ENCODE results near the gene PLEKHG1.

DNA sequence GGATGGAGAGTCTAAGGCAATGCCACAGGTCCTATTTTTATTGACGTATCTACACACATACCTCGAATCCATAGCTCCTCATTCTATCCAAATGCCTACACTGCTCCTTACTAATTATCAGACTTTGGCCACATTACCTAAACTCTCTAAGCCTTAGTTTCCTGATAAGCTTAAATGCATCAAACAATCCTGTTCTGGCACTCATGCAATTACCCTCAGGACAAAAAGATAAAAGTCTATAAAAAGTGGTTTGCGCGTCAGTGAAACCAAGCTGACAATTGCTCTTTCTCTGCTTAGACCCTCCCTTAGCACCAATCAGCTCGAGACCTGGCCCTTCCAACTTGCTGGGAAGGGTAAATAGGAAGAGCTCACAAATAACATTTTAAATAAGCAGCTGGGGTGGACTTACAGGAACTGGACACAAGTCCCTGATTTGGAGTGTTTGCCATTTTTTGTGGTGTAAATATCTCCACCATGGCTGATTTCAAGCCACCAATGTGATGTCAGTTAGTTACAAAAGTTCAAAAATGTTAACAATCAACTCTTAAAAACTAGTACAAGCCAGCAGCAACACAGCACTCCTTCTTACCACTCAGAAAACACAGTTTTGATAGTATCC, 7.2 kb upstream of the PLEKHG1 start:
- TF ChIP-seq, protein P1, sequence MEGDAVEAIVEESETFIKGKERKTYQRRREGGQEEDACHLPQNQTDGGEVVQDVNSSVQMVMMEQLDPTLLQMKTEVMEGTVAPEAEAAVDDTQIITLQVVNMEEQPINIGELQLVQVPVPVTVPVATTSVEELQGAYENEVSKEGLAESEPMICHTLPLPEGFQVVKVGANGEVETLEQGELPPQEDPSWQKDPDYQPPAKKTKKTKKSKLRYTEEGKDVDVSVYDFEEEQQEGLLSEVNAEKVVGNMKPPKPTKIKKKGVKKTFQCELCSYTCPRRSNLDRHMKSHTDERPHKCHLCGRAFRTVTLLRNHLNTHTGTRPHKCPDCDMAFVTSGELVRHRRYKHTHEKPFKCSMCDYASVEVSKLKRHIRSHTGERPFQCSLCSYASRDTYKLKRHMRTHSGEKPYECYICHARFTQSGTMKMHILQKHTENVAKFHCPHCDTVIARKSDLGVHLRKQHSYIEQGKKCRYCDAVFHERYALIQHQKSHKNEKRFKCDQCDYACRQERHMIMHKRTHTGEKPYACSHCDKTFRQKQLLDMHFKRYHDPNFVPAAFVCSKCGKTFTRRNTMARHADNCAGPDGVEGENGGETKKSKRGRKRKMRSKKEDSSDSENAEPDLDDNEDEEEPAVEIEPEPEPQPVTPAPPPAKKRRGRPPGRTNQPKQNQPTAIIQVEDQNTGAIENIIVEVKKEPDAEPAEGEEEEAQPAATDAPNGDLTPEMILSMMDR (IDR thresholded peaks at IDR 0.05): no peak
- TF ChIP-seq POLR2A (IDR thresholded peaks at IDR 0.05): no peak
